Renal cortical epithelial cell (primary cell): Measurements from ENCODE around the gene KL. TPM values are rescaled to one million over a fixed set of nuclear protein-coding genes. Genes with fewer than 3 reads are reported as not detected.
A peak's percentile ranks its signal among the peaks of the same experiment; 100 is the strongest.

Experiments used
- DNase-seq: peaks from one replicate; pipeline ENCODE4 v3.0.0-alpha.2; 2011; ENCODE audit warnings: low read depth
- total RNA-seq: library from RNA; depleted of rRNA; stranded (reverse); fragments of >200 nt; gene quantifications from 2 replicates; pipeline ENCODE4 v1.2.3, GENCODE V29; 2014

The KL gene
- total RNA-seq, 1 donor from 2014 or later: 11.9 TPM

GRCh38 chr13:33004511-33004910, 11.7 kb upstream of the KL start:
- no peak for DNase-seq

- DNase-seq: no peak
These were observed 10.1 kb upstream of the KL start for GRCh38 chr13:33006134-33006533.

GRCh38 chr13:33006638-33007037, 9.6 kb upstream of the KL start:
- DNase-seq: peak; percentile 52

GRCh38 chr13:33007237-33007636, 9.0 kb upstream of the KL start:
- no peak for DNase-seq

- DNase-seq: no peak
These were observed 8.3 kb upstream of the KL start for GRCh38 chr13:33007950-33008349.

GRCh38 chr13:33008946-33009722, 7.1 kb upstream of the KL start:
- no peak for DNase-seq

- DNase-seq: no peak
These were observed 4.3 kb upstream of the KL start for GRCh38 chr13:33011828-33012470.

GRCh38 chr13:33014291-33014690, 1.9 kb upstream of the KL start:
- peak; percentile 9 for DNase-seq

GRCh38 chr13:33015241-33015668, 968 bp upstream of the KL start:
- DNase-seq: no peak

GRCh38 chr13:33015791-33016323, 366 bp upstream of the KL start:
- DNase-seq: no peak

GRCh38 chr13:33017323-33017929, 1.2 kb downstream of the KL start:
- DNase-seq: peak; percentile 96

GRCh38 chr13:33018886-33019285, 2.7 kb downstream of the KL start:
- no peak for DNase-seq

- no peak for DNase-seq
These were observed 6.8 kb downstream of the KL start for GRCh38 chr13:33022986-33023385.

GRCh38 chr13:33025220-33025744, 9.1 kb downstream of the KL start:
- no peak for DNase-seq

- DNase-seq: no peak
These were observed 10.4 kb downstream of the KL start for GRCh38 chr13:33026489-33027152.

- DNase-seq: no peak
These were observed 12.4 kb downstream of the KL start for GRCh38 chr13:33028620-33029019.

- no peak for DNase-seq
These were observed 15.1 kb downstream of the KL start for GRCh38 chr13:33031277-33031676.

GRCh38 chr13:33032037-33032625, 15.9 kb downstream of the KL start:
- DNase-seq: no peak

GRCh38 chr13:33033051-33033812, 17.0 kb downstream of the KL start:
- no peak for DNase-seq

GRCh38 chr13:33033986-33034385, 17.8 kb downstream of the KL start:
- no peak for DNase-seq
